Mammary epithelial cell (primary cell): ENCODE results near the gene SOHLH2.

Source experiments
- EZH2 ChIP-seq: IDR thresholded peaks from 2 replicates; pipeline ENCODE4 v1.6.1; 2012; ENCODE audit warnings: low read length, inconsistent platforms, borderline replicate concordance
- TF ChIP-seq, protein P1 (sequence below), 2 donors: IDR thresholded peaks in 1 of 2; conservative IDR thresholded peaks in 1 of 2; 2 replicates each; pipeline ENCODE4 v1.5.1; 2011 to 2012; ENCODE audit warnings: inconsistent platforms in 2 of 2, low read length in 2 of 2, mild to moderate bottlenecking in 2 of 2, control low read depth in 1 of 2, low read depth in 1 of 2; ENCODE audit not compliant: insufficient read depth in 1 of 2; ENCODE audit errors: extremely low read depth in 1 of 2

DNA sequence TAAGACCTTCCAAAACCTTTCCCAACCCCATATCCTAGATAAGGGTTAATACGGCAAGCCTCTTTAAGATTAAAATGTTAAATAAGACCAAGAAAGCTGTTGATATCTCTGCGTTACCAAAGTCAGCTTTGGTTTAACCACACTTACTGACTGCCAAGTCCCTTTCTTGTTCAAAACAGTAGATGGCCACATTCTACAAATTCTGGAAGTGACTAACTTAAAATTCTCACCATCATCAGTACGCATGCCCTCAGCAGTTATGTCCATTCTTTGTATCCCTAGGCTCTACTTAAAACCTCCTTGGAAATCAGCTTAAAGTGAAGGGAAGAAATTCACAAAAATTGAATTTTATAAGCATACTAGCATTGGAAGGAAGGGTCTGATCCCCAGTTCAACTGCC is 23.6 kb downstream of the SOHLH2 start:
- TF ChIP-seq, protein P1, sequence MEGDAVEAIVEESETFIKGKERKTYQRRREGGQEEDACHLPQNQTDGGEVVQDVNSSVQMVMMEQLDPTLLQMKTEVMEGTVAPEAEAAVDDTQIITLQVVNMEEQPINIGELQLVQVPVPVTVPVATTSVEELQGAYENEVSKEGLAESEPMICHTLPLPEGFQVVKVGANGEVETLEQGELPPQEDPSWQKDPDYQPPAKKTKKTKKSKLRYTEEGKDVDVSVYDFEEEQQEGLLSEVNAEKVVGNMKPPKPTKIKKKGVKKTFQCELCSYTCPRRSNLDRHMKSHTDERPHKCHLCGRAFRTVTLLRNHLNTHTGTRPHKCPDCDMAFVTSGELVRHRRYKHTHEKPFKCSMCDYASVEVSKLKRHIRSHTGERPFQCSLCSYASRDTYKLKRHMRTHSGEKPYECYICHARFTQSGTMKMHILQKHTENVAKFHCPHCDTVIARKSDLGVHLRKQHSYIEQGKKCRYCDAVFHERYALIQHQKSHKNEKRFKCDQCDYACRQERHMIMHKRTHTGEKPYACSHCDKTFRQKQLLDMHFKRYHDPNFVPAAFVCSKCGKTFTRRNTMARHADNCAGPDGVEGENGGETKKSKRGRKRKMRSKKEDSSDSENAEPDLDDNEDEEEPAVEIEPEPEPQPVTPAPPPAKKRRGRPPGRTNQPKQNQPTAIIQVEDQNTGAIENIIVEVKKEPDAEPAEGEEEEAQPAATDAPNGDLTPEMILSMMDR (conservative IDR thresholded peaks at IDR 0.05 in 1 of 2, IDR thresholded peaks at IDR 0.05 in 1 of 2; ENCODE audit: extremely low read depth in 1 of 2, insufficient read depth in 1 of 2, low read depth in 1 of 2, low read length in 2 of 2): no peak
- no peak for TF ChIP-seq EZH2
